CD4-positive, alpha-beta T cell treated with Interferon gamma for 1 hour (primary cell): ENCODE measurements around the gene VWA5A.
"Not testable (repeated sequence)": the region's sequence is repeated elsewhere in the genome, so short reads cannot be mapped to it uniquely, and the experiment has no call there.

Source experiments
- DNase-seq: peaks from one replicate; pipeline ENCODE4 v3.0.0-alpha.2; 2020

The VWA5A gene

GRCh38 chr11:124093330-124093729 lies 21.9 kb upstream of the VWA5A start:
- no peak for DNase-seq

GRCh38 chr11:124094731-124095130 lies 20.5 kb upstream of the VWA5A start:
- no peak for DNase-seq

DNA sequence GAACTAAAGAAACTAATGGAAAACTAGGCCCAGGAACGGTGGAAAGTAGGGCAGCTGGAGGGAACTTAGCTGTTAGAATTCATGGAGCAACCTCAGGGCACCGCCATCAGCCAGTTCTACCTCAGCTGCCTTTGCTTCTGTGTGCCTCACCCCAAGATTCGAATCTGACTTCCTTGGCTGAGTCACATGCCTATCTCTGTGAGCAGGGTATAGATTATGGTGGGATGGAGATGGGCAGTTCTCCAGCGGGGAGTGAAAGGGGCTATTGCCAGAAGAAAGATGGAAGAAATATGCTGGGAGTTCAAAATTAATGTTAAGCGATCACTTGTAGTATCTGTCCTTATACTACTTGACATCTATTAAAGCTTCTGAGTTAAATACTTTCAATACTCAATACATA lies 18.9 kb upstream of the VWA5A start:
- no peak for DNase-seq

- no peak for DNase-seq
These were observed 17.1 kb upstream of the VWA5A start for GRCh38 chr11:124098141-124098540.

DNA sequence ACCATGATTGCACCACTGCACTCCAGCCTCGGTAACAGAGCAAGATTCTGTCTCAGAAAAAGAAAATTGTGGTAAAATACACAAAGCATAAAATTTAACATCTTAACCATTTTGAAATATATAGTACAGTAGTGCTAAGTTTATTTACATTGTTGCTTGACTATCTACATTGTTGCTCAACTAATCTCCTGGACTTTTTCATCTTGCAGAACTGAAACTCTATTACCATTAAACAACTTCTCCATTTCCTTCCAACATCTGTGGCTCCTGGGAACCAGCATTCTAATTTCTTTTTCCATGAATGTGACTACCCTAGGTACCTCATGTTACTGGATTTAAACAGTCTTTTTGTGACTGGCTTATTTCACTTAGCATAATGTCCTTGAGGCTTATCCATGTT lies 13.5 kb upstream of the VWA5A start:
- DNase-seq: no peak

- no peak for DNase-seq
These were observed 7.1 kb upstream of the VWA5A start for GRCh38 chr11:124108156-124108555.

GRCh38 chr11:124109377-124109776 lies 5.9 kb upstream of the VWA5A start:
- no peak for DNase-seq

DNA sequence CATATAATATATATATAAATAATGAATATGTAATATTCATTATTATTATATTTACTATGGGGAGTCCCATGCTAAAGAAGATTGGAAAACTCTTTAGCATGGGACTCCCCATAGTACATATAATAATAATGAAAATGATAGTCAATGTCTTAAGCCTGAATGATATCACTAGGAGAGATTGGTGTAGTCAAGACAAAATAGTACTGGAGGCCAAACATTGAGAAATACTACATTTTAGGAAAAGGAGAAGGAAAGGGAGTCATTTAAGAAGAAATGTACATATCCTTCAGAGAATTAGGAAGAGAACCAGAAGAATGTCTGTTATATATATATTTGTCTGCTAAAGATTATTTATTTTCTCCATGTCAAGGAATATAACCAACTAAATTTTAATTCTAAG lies 5.0 kb upstream of the VWA5A start:
- DNase-seq: no peak

- no peak for DNase-seq
These were observed 1.4 kb upstream of the VWA5A start for GRCh38 chr11:124113890-124114289.

DNA sequence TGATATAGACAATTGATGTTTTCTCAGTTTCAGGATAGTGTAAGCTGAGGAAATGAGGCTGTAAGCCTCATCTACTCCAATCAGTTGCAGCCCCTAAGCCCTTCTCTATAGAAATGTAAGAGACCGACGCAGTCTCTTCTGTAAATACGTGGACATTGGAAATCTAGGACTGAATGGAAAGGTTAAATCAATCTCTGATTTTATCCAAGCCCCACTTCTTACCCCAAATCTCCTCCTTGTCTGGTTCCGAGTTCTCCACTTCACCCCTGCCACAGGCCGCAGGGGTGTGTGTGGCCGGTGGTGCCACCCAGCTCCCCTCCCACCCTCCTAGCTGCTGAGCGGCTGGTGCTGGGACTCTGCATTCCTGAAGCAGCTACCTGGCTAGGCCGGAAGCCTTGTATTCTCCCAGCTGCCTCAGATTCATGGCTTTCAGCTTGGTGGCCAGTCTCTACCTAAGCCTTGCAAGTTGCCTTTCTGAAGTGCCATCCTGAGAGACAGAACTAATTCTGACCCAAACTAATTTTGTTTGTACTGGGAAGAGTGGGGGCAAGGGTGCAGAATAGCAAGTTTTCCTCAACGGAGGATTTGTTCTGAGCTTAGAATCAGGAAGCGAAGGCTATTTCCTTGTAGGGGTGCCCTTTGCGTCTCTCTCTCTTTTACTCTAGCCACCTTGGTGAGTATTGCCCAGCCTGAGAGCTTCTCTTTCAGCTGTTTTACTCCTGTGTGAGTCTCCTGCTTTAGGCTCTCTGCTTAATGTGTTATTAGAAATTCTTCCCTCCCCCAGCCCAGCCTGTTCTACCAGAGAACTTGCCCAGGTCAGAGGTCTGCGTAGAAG lies 749 bp downstream of the VWA5A start:
- no peak for DNase-seq

GRCh38 chr11:124119103-124119502 lies 3.9 kb downstream of the VWA5A start:
- no peak for DNase-seq

- no peak for DNase-seq
These were observed 5.6 kb downstream of the VWA5A start for GRCh38 chr11:124120891-124121290.

GRCh38 chr11:124122123-124122522 lies 6.9 kb downstream of the VWA5A start:
- DNase-seq: no peak

DNA sequence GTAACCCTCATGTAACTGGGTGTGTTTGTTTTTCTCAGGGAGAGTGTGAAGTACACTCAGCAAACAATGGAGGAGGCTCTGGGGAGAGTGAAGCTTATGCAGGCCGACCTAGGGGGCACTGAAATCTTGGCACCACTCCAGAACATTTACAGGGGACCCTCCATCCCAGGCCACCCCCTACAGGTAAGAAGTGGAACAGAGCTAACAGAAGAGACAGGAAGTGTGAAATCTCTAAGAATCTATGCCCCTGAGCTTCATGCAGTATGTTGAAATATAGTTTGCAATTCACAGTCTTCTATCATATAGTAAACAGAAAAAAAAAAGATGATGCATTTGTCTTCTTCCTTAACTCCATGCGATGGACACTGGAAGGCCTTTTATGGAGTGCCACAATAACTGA lies 8.4 kb downstream of the VWA5A start:
- no peak for DNase-seq

- DNase-seq: not testable (repeated sequence)
These were observed 11.9 kb downstream of the VWA5A start for GRCh38 chr11:124127134-124127533.

DNA sequence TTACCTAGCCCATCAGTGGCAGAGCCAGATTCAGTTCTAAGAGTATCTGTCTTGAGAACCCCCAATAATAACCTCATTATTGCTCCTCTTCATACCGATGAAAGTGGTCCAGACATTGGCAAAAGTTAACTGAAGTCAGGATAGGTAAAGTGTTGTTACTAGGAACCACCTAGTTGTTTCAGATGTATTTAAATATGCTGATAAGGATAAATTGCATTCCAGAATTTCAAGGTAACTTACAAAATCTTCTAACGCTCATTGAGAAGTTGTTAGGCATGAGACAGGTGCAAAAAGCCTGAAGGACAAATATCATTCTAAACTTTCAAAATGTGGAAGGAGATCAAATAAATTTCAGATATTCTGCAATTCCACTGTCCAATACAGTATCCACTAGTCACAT lies 27.8 kb downstream of the VWA5A start:
- DNase-seq: no peak

- no peak for DNase-seq
These were observed 32.7 kb downstream of the VWA5A start for GRCh38 chr11:124147951-124148350.

GRCh38 chr11:124150684-124151083 lies 35.4 kb downstream of the VWA5A start:
- DNase-seq: no peak

- no peak for DNase-seq
These were observed 37.6 kb downstream of the VWA5A start for GRCh38 chr11:124152770-124153407.

DNA sequence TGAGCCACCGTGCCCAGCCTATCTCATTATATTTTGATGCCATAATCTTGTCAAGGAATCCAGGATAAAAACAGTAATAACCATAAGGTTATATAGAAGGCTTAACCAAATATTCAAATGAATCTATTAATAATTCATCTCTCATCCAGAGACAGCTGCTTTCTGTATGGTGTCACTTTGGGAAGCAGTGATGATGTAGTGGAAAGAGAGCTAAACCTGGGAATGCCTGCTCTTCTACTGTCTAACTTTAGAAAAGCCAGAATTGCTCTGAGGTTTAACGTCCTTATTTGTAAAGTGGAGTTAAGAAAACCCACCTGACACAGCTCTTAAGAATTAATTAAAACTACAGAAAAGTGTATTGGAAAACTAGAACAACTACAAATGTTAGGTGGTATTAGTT lies 38.6 kb downstream of the VWA5A start:
- DNase-seq: no peak

GRCh38 chr11:124159481-124159880 lies 44.2 kb downstream of the VWA5A start:
- DNase-seq: no peak

DNA sequence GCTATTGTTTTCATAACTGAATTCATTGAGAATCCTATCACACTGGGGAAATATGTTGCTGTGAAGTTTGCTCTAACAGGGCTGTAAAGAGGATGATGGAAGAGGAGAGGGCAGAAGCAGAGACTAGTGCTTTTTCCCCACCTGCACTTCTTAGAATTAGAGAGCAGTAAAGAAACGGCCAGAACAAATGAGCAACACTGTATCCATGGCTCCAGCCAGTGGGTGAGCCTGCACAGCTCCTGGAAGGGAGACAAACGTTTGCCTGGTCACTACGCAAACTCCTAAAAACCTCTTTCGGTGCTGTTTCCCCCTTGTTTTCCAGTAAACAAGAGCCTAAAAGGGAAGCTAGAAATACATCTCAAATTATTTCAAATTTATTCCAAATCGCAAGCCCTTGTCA lies 45.7 kb downstream of the VWA5A start:
- no peak for DNase-seq

DNA sequence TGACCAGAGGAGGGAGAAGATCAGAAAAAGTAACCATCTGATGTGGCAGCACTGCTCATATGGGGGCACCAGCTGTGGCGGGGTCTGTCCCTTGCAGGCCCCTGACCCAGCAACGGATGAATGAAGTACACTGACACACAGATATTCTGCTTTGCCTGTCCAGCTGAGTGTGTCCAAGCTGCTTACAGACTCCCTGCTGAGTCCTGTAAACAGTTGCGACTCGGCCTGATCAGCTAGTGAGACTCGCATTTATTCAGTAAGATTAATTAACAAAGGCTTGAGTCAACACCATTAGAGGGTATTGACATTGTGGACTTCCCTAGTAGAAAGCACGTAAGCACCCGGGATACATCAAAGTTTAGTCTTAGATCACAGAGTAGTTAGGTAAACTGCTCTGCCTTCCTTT lies 52.6 kb downstream of the VWA5A start:
- DNase-seq: no peak

DNA sequence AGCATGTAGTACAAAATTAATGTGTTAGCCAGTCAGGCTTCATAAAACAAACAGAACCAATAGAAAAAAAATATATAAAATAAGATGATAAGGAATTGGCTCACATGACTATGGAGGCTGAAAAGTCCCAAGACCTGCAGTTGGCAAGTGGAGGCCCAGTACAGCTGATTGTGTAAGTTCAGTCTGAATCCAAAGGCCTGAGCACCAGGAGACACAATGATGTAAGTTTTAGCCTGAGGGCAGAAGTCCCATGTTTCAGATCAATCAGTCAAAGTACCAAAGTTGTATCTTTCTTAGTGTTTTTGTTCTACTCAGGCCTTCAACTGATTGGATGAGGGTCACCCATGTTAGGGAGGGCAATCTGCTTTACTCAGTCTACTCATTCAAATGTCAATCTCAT lies 53.5 kb downstream of the VWA5A start:
- no peak for DNase-seq

DNA sequence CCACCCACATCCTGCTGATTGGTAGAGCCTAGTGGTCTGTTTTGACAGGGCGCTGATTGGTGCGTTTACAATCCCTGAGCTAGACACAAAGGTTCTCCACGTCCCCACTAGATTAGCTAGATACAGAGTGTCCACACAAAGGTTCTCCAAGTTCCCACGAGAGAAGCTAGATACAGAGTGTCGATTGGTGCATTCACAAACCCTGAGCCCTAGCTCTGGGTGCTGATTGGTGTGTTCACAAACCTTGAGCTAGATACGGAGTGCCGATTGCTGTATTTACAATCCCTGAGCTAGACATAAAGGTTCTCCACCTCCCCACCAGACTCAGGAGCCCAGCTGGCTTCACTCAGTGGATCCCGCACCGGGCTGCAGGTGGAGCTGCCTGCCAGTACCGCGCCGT lies 55.1 kb downstream of the VWA5A start:
- DNase-seq: not testable (repeated sequence)
